ENCODE data around the gene CERCAM. TPM values are rescaled to one million over a fixed set of nuclear protein-coding genes. Genes with fewer than 3 reads are reported as not detected.

CERCAM gene
- total and polyA plus RNA-seq, 2 of the 13 experiments (the other 11 are each of a cell fraction or from before 2014, with no cell fraction given): 9.0 to 17.1 TPM

DNA sequence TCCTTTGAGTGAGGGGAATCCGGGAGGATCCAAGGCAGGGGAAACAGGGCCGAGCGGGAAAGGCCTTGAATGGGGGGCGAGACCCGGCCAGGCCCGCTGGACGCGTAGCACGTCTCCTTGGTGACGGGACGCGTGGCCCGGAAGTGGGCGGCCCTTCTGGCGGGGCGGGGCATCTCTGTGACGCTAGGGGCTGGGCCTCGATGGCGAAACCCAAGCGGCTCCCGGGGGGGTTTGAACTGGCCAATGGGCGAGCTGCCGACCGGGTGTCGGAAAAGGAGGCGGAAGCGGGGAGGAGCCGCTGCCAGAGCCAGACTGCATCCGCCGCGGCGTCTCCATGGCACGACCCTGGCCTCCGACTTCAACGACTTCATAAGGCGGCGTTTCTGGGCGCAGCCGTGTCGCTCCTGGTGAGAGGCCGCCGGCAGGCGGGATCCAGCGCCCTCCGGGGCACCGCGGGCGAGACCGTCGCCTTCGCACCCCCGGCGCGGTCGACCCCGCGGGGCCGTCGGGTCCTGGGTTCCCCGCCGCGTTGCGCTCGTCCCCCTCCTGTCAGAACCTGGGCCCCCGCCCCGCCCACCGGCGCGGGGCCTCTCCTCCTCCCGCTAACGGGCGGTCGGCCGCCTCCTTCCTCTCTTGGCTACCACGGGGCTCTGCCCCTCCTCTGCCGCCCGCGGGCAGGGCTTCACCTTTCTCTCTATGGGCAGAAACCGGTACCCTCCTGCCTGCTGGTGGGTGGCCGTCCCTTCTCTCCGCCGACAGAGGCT is 35.4 kb downstream of the CERCAM start, which contains the start of gene ODF2 (continued):
- TF ChIP-seq CREM (IDR thresholded peaks at IDR 0.05) (peak; percentile 71), CREM (CRISPR knock-in tag; IDR thresholded peaks at IDR 0.05) (no peak), IKZF1 (IDR thresholded peaks at IDR 0.05) (no peak), SYNCRIP (IDR thresholded peaks at IDR 0.05; ENCODE audit: insufficient read depth, low read depth, low read length) (no peak), ZNF263 (CRISPR knock-in tag; IDR thresholded peaks at IDR 0.05) (no peak), KLF6 (CRISPR knock-in tag; IDR thresholded peaks at IDR 0.05) (no peak), ONECUT2 (CRISPR knock-in tag; IDR thresholded peaks at IDR 0.05) (no peak), ZFP36 (IDR thresholded peaks at IDR 0.05; ENCODE audit: borderline replicate concordance, low read depth, low read length, partially characterized antibody) (no peak), ELF1 (CRISPR knock-in tag; IDR thresholded peaks at IDR 0.05) (peak; percentile 96), ZNF841 (CRISPR knock-in tag; IDR thresholded peaks at IDR 0.05; ENCODE audit: borderline replicate concordance) (no peak), ZNF629 (CRISPR knock-in tag; conservative IDR thresholded peaks at IDR 0.05) (no peak; the same call in 1 of the 2 replicates), ZNF251 (CRISPR knock-in tag; IDR thresholded peaks at IDR 0.05) (no peak)
- TF ChIP-seq, protein P1, sequence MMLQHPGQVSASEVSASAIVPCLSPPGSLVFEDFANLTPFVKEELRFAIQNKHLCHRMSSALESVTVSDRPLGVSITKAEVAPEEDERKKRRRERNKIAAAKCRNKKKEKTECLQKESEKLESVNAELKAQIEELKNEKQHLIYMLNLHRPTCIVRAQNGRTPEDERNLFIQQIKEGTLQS (CRISPR knock-in tag; IDR thresholded peaks at IDR 0.05): no peak
- TF ChIP-seq, protein P2, sequence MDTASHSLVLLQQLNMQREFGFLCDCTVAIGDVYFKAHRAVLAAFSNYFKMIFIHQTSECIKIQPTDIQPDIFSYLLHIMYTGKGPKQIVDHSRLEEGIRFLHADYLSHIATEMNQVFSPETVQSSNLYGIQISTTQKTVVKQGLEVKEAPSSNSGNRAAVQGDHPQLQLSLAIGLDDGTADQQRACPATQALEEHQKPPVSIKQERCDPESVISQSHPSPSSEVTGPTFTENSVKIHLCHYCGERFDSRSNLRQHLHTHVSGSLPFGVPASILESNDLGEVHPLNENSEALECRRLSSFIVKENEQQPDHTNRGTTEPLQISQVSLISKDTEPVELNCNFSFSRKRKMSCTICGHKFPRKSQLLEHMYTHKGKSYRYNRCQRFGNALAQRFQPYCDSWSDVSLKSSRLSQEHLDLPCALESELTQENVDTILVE (CRISPR knock-in tag; IDR thresholded peaks at IDR 0.05): no peak
- TF ChIP-seq, protein P3, sequence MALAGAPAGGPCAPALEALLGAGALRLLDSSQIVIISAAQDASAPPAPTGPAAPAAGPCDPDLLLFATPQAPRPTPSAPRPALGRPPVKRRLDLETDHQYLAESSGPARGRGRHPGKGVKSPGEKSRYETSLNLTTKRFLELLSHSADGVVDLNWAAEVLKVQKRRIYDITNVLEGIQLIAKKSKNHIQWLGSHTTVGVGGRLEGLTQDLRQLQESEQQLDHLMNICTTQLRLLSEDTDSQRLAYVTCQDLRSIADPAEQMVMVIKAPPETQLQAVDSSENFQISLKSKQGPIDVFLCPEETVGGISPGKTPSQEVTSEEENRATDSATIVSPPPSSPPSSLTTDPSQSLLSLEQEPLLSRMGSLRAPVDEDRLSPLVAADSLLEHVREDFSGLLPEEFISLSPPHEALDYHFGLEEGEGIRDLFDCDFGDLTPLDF (CRISPR knock-in tag; IDR thresholded peaks at IDR 0.05): peak; percentile 56; the same call in 1 of the 2 replicates
- TF ChIP-seq, protein P4, sequence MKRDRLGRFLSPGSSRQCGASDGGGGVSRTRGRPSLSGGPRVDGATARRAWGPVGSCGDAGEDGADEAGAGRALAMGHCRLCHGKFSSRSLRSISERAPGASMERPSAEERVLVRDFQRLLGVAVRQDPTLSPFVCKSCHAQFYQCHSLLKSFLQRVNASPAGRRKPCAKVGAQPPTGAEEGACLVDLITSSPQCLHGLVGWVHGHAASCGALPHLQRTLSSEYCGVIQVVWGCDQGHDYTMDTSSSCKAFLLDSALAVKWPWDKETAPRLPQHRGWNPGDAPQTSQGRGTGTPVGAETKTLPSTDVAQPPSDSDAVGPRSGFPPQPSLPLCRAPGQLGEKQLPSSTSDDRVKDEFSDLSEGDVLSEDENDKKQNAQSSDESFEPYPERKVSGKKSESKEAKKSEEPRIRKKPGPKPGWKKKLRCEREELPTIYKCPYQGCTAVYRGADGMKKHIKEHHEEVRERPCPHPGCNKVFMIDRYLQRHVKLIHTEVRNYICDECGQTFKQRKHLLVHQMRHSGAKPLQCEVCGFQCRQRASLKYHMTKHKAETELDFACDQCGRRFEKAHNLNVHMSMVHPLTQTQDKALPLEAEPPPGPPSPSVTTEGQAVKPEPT (CRISPR knock-in tag; IDR thresholded peaks at IDR 0.05; ENCODE audit: low read depth): no peak
- TF ChIP-seq, protein P5, sequence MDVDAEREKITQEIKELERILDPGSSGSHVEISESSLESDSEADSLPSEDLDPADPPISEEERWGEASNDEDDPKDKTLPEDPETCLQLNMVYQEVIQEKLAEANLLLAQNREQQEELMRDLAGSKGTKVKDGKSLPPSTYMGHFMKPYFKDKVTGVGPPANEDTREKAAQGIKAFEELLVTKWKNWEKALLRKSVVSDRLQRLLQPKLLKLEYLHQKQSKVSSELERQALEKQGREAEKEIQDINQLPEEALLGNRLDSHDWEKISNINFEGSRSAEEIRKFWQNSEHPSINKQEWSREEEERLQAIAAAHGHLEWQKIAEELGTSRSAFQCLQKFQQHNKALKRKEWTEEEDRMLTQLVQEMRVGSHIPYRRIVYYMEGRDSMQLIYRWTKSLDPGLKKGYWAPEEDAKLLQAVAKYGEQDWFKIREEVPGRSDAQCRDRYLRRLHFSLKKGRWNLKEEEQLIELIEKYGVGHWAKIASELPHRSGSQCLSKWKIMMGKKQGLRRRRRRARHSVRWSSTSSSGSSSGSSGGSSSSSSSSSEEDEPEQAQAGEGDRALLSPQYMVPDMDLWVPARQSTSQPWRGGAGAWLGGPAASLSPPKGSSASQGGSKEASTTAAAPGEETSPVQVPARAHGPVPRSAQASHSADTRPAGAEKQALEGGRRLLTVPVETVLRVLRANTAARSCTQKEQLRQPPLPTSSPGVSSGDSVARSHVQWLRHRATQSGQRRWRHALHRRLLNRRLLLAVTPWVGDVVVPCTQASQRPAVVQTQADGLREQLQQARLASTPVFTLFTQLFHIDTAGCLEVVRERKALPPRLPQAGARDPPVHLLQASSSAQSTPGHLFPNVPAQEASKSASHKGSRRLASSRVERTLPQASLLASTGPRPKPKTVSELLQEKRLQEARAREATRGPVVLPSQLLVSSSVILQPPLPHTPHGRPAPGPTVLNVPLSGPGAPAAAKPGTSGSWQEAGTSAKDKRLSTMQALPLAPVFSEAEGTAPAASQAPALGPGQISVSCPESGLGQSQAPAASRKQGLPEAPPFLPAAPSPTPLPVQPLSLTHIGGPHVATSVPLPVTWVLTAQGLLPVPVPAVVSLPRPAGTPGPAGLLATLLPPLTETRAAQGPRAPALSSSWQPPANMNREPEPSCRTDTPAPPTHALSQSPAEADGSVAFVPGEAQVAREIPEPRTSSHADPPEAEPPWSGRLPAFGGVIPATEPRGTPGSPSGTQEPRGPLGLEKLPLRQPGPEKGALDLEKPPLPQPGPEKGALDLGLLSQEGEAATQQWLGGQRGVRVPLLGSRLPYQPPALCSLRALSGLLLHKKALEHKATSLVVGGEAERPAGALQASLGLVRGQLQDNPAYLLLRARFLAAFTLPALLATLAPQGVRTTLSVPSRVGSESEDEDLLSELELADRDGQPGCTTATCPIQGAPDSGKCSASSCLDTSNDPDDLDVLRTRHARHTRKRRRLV (CRISPR knock-in tag; IDR thresholded peaks at IDR 0.05): no peak
- TF ChIP-seq, protein P6, sequence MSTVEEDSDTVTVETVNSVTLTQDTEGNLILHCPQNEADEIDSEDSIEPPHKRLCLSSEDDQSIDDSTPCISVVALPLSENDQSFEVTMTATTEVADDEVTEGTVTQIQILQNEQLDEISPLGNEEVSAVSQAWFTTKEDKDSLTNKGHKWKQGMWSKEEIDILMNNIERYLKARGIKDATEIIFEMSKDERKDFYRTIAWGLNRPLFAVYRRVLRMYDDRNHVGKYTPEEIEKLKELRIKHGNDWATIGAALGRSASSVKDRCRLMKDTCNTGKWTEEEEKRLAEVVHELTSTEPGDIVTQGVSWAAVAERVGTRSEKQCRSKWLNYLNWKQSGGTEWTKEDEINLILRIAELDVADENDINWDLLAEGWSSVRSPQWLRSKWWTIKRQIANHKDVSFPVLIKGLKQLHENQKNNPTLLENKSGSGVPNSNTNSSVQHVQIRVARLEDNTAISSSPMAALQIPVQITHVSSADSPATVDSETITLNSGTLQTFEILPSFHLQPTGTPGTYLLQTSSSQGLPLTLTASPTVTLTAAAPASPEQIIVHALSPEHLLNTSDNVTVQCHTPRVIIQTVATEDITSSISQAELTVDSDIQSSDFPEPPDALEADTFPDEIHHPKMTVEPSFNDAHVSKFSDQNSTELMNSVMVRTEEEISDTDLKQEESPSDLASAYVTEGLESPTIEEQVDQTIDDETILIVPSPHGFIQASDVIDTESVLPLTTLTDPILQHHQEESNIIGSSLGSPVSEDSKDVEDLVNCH (CRISPR knock-in tag; IDR thresholded peaks at IDR 0.05): 0 out of 2 replicates have a peak, but pooled peaks have one; percentile 38

Measured in HepG2 (cell line).